HG03354 (cell line): Measurements from ENCODE around the gene MTFR1L.

Source experiments
- ATAC-seq: cut with Tn5 transposase; IDR thresholded peaks from one replicate; pipeline ENCODE4 v1.9.1; 2021; ENCODE audit warnings: mild to moderate bottlenecking; ENCODE audit not compliant: unreplicated experiment, poor library complexity, severe bottlenecking

Gene MTFR1L

DNA sequence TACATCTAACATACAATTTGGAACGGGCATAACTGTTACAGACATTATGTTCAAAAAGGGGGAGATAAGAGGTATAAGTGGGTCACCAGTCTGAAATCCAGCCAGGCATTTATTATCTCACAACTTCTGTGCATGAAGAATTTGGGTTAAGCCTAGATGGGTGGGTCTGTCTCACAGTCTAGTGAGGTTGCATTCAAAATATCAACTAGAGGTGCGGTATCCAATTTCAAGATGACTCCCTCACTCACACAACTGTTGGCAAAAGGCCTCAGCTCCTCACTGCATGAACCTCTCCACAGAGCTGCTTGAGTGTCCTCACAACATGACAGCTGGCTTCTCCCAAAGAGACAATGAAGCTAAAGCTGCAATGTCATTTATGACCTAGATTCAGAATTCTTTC, 34.8 kb downstream of the MTFR1L start:
- no peak for ATAC-seq

DNA sequence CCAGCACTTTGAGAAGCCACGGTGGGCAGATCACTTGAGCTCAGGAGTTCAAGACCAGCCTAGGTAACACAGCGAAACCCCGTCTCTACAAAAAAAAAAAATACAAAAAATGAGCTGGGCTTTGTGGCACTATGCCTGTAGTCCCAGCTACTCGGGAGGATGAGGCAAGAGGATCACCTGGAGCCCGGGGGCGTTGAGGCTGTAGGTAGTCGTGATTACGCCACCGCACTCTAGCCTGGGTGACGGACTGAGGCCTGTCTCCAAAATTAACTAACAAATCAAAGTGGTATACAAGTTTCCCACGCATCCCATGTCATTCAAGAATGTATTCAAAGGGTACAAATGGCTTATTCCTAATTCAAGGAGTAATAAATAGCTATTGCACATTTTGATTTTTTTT, 37.1 kb downstream of the MTFR1L start:
- no peak for ATAC-seq

DNA sequence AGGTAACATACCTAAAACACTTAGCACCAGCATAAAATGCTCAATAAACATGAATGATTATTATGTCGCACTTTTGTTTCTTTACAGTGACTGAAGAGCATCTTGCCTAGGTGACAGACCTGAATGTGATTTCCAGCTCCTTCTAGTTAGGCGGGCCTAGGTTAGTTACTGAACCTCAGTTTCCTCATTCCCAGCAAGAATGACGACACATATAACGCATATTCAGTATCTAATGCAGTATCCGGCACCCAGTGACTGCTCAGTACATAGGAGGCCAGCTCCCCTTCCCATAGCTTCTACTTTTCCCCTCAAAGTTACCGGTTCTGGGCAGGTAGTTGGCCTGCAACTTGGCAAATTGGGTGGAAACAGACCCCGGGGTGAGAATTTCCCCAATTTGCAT, 38.7 kb downstream of the MTFR1L start:
- ATAC-seq: no peak

DNA sequence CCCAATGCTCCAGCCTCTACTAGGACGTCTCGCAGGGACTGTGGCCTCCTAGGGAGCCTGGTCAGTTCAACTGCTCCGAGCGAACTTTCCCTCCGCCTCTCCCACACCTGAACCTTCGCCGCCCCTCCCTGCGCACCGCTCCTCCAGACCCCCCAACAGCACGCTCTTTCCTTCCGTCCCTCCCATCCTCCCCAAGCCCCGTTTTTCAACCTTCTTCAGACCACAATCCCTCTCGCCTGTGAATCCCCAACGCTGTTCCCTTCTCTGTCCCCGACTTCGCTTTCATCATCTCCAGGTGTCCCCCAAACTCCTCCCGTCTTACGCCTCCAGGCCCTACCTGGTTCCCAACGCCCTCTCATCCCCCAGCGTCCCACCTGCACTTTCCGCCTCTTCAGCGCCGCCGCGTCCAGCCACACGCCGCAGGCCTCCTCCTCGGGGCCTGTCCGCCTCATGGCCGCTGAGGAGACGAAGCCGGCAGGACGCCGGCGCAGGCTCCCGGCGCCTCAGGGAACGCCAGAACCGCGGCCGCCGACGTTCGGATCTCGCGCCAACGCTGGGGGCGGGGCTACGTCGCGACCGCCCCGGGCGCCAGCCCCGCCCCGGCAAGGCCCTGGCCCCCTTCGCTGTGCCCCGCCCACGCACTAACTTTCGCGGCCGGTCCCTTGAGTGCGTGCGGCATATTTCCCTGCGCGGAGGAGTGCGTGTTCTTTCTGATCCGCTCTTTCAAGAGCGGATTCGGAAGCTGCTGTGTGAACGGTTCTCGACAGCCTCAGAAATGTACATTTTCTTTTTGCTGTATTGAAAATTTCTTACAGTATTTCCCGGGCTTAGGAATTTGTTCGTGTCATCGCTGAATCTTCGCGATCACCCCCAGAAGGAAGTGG, 39.4 kb downstream of the MTFR1L start, which contains the start of gene AUNIP:
Gene AUNIP (minus strand): TSS at position 552 of the 884 bp plus-strand sequence. CDS start 100 bp downstream, at position 452.
- ATAC-seq: peak; percentile 90

DNA sequence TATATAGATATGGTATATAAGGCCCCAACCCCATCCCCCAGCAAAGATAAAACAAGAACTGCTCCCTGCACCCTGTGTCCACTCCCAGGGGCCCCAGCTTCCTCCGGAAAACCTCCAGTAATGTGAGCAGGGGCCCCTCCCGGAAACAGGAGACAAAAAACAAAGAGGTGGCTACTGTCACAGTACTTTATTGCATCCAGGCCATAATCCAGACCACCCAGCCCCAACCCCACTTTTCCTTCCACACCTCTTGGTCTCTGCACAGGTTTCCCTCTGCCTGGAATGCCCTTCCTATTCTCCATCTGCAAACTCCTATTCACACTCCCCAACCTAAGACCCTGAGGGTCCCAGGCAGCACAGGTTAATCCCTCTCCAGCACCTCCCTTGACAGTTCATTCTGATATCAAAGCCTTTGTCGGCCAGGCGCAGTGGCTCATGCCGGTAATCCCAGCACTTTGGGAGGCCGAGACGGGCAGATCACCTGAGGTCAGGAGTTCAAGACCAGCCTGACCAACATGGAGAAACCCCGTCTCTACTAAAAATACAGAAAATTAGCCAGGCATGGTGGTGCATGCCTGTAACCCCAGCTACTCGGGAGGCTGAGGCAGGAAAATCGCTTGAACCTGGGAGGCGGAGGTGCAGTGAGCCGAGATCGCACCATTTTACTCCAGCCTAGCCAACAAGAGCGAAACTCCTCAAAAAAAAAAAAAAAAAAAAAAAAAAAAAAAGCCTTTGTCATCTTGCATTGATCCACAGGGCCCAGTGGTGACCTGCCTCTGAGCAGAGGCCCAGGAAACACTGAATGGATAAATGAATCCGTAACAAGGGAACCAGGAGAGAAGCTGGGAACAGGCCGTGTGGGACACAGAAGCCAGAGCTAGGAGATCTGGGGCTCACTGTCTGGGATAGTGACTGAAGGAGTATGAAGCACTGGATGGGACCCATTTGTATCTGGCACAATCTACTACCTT, 41.8 kb downstream of the MTFR1L start:
- ATAC-seq: no peak

DNA sequence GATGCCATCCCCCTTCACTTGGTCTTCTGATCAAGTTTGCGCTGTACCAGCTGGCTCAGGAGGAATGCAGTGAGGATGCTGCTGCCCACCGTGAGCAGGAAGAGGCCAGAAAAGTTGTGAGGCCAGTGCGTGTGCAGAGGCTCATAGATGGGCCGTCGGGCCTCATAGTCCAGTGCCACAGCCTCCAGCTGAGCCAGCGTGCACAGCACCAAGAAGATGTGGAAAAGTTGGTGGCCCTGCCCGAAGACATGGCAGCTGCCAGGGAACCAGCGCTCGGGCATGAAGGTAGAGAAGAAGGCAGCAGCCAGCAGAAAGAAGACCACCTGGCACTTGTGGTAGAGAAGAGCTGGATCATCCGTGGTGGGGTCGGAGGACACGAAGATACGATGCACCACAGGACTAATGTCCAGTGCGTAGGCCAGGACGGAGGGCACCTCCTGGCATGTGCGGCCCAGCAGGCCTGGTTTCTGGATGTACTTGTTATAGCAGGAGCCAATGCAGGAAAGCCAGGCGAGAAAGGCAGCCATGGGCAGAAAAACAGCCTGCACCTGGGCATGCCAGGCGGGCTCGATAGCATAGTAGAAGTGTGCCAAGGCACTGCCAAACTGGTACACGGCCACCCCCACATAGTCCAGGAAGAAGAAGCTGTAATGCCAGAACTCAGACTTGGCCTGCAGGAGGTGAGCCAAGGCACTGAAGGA, 43.2 kb downstream of the MTFR1L start:
- no peak for ATAC-seq

DNA sequence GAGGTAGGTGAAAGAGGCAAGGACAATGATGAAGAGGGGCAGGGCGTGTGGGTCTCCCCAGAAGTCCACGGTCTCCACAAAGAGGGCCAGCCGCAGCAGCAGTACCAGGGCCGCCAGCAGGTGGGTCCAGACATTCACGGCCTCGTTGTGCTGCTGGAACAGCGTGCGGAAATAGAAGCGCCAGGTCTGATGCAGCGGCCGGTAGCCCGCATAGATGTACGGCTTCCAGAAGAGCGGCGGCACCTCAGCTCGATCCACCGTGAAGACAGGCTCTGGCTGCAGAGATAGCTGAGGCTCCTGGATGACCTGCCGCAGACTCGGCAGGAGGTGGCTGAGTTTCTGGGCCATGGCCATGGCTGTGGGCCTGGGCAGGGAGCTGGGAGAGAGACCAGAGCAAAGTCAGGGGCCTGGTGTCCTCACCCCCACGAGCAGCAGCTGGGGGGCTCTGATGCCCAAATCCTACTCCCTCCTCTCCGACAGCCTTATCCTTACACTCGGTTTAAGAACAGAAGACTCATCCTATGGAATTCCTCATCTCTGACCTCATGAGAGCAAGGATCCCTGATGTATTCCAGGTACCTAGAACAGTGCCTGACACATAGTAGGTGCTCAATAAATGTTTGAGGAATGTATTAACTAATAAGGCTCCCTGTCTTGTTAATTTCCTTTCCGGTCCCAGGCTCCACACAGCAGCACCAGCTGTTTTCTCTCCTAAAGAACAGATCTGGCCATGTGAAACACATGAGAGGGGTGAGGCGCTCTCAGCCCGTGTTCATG, 43.9 kb downstream of the MTFR1L start:
- ATAC-seq: no peak

DNA sequence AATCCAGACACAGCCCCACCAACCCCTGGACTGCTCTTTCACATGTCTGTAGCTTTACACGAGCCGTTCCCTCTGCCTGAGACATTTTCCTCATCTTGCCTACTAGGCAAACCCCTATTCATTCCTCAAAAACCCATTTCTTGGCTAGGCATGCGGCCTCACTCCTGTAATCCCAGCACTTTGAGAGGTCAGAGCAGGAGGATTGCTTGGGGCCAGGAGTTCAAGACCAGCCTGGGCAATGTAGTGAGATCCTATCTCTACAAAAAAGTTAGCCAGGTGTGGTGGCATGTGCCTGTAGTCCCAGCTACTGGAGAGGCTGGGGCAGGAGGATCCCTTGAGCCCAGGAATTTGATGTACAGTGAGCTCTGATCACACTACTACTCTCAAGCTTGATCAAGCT, 44.7 kb downstream of the MTFR1L start:
- ATAC-seq: no peak

DNA sequence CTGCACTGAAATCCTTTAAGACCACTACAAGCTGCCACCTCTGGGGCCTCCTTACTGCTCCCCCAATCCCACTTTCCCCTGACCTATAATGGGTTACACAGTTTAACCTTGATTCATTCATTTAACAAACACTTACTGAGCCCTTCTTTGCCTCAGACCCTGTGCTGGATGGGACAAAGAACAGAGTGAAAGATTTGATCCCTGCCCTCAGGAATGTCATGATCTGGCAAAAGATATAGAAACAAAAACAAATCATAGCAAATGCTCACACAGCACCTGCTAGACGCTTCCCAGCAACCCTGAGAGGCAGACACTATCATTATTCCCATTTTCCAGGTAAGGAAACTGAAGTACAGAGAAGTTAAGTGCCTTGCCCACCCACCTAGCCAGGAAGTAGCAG, 46.5 kb downstream of the MTFR1L start:
- ATAC-seq: no peak

DNA sequence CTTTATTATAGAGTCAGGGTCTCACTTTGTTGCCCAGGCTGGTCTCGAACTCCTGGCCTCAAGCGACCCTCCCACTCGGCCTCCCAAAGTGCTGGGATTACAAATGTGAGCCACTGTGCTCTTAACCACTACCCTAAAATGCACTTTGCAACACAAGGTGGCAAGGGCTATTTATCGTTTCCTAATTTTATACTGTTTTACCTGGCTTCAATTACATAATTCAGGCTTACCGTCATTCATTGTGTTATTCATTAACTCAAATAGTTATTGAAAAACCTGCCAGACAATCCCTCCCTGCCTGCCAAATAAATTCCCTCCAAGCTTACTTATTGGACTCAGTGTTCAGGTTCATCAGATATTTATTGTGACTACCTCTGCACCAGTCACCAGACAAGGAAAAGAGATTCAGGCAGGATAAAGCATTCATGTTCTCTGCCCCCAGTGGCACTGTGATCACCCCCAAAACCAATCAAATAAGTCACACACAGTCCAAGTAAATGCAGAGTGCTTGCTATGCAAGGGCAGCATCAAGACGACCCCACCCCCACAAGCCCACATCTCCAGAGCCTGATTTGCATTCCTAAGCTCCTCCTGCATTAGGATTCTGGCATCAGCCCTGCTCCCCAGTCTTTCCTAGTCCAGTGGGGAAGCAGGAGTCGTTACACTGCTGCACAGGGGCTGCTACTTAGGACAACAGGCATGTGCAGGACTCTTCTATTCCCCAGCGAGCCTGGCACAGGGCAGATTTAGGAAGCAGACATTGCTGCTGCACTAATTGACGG, 47.6 kb downstream of the MTFR1L start:
- no peak for ATAC-seq

DNA sequence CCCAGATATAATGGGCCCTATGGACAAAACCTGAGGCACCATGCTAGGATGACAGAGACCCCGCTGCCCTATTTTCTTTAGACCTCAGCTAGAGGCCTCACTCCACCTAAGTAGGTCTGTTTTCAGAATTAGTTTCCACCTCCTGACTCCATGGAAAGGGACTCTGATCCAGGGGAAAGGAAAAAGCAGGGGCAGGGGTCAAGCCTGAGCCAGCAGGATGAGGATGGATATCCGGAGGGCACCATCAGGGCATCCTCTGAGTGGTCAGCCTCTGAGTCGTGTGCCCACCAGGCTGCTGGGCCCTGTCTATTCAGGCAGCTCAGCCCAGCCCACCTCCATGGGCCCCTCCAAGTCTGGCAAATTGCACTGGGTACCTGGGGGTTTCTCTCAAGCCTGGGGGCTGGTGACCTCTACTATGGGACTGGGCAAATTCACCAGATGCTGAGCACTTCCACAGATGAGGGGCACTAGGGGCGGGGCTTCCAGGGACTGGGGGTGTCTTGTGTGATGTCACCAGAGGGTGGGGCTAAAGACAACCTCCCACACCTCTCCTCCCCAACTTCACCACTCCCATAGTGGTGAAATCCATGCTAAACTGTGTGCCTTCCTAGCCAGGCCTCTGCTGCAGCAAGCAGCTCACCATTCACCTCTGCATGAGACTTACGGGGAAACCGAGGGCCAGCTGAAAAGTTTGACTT, 50.3 kb downstream of the MTFR1L start:
- no peak for ATAC-seq

DNA sequence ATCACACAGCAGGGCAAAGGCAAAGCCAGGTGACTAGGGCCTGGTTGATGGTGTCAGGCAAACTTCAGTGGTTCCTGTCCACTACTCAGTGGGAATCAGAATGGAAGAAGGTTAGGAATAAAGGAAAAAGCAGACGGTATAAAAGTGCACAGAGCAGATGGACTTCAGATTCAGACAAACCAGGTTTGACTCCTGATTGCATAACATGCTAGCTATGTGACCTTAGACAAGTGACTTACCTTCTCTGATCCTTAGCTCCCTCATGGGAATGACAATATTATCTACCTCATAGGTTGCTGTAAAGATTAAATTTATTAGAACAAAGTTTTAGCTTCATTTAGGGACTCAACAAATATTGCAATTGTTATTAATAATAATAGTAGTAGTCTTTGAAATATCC, 50.9 kb downstream of the MTFR1L start:
- no peak for ATAC-seq

DNA sequence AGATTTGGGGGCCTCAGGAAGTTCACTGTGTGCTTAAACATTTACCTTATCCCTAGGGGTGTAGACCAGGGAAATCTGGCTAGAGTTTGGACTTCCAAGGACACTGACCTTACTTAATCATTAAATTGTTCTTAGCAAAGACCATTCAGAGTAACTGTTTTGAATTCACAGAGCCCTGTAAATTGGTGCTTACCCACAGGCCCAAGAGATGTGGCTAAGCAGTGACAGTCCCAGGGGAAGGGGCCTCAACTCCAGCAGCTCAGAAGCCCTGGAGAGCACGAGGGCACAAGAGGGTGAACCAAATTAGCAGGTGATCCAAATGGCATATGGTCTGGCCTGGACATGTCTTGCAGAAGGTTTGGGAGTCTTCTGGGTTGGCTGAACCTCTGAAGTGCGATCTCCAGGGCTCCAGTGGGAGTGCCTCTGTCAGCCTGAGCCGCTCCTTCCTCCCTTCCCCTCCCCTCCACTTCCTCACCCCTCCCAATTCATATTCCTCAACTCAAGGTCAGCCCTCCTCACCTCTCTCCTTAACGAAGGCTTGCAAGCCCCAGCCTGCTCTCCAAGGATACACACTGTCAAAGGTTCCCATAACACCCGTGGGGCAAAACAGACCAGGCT, 51.4 kb downstream of the MTFR1L start:
- ATAC-seq: no peak

DNA sequence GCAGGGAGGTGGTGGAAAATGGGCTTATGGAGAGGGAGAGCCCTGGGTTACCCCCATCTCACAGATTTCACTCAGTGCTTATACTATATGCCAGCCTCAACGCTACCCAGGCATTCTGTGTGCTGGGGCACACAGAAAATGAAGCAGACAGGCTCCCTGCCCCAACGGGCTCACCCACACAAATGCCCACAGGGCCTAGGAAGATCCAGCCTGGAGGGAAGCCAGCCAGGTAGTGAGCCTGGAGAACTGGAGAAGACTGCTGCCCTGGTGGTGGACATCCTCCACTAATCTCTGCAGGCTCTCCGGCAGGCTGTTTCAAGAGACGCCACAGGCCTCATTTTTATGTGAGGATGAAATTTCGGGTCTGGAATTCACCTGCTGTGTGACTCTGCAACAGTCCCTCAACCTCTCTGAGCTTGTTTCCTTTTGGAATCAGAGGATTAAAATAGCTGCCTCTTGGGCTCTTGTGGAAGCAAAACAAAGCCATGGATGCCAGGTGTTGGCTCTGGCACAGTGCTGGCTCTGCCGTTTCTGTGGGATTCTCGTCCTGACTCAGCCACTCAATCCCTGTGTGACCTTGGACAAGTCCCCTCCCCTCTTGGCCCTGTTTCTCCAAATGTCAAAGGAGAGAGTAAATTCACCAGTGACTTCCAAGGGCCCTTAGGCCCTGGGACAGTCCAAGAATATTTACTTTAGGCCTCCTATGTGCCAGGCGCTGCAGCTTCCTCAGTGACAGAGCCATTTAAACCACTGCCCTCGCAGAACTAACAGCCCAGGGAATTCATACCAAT, 52.1 kb downstream of the MTFR1L start:
- no peak for ATAC-seq

DNA sequence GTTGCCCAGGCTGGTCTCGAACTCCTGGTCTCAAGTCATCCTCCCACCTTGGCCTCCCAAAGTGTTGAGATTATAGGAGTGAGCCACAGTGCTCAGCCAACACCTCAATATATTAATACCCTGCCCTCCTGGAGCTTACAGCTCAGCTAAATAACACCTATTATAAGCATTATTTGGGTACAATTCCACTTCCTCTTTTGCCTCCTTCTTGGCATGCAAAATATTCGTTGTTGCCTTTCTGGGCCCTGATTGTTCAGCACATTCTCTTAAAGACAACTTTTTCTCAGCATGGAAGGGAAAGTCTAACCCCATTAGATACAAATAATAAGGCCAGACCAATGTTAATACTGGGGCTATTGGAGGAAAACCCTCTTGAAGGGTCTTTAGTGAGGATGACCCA, 53.0 kb downstream of the MTFR1L start:
- no peak for ATAC-seq

DNA sequence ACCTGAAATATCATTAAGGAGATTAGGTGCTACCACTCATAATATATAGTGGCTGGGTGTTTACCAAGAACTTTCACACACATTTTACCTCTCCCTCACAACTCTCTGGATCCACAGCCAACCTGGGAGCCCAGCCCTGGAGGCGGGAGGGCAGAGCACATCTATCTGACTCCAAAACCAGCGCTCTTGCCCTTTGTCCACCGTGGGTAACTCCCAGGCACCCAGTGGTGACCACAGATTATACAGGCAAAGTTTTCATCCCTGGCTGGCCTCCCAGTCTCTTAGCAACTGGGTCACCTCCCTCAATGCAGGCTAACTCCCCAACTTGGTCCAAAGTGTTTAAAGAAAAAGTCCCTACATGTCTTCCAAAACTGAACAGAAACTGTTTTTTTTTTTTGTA, 53.4 kb downstream of the MTFR1L start:
- ATAC-seq: no peak

DNA sequence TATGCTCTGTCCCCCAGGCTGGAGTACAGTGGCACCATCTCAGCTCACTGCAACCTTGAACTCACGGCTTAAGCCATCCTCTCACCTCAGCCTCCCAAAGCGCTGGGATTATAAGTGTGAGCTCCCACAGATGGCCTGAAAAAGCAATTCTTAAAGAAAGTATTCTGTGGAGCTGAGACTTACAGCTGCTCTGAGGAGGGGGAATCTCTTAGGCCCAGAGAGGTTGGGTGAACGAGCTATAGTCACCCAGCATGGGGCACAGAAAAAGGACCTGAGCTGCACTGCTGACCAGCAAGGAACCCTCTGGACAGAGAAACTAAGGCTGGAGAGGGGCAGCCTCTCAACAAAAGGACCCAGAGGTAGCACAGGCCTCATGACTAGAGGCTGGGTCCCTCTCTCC, 54.5 kb downstream of the MTFR1L start:
- ATAC-seq: no peak
